Putamen (tissue), 1 donor: ENCODE results near the gene MMP11.

Experiments used
- DNase-seq: peaks from one replicate; pipeline ENCODE4 v3.0.0-alpha.2; 2016; ENCODE audit warnings: low spot score

MMP11 gene

GRCh38 chr22:23781511-23782183 lies 9.0 kb downstream of the MMP11 start:
- no peak for DNase-seq

DNA sequence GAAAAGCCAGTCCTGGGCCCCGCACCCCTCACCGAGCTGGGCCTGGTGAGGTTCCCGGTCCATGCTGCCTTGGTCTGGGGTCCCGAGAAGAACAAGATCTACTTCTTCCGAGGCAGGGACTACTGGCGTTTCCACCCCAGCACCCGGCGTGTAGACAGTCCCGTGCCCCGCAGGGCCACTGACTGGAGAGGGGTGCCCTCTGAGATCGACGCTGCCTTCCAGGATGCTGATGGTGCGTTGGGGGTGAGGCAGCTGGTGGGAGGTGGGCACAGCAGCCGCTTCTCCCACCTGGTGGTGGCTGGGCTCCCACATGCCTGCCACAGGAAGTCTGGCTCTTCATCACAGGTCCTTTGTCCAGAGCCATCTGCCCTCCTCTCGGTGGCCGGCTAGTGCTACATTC lies 9.6 kb downstream of the MMP11 start:
- no peak for DNase-seq

DNA sequence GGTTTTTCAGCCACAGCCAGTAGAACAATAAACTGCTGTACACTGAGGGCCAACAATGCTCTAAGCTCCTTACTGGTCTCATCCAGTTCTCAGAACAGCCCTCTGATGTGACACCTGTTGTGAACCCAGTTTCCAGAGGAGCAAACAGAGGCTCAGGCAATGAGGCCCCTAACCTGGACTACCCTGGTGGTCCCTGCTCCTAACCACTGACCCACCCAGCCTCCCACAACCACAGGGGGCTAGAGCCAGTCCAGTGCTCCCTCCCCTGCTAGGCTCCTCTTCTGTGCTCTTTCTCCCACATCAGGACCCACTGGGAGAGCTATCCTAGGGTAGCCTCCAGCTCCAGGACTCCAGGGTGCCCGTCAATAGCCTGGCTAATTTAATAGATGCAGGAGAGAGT lies 10.1 kb downstream of the MMP11 start:
- no peak for DNase-seq

DNA sequence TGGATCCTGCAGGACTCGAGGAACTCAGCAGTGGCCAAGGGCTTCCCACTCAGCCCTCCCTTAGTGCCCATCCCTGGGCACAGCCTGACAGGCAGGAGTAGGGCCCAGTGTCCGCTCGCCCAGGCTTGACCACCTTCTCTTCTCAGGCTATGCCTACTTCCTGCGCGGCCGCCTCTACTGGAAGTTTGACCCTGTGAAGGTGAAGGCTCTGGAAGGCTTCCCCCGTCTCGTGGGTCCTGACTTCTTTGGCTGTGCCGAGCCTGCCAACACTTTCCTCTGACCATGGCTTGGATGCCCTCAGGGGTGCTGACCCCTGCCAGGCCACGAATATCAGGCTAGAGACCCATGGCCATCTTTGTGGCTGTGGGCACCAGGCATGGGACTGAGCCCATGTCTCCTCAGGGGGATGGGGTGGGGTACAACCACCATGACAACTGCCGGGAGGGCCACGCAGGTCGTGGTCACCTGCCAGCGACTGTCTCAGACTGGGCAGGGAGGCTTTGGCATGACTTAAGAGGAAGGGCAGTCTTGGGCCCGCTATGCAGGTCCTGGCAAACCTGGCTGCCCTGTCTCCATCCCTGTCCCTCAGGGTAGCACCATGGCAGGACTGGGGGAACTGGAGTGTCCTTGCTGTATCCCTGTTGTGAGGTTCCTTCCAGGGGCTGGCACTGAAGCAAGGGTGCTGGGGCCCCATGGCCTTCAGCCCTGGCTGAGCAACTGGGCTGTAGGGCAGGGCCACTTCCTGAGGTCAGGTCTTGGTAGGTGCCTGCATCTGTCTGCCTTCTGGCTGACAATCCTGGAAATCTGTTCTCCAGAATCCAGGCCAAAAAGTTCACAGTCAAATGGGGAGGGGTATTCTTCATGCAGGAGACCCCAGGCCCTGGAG lies 10.9 kb downstream of the MMP11 start:
- DNase-seq, result no peak

DNA sequence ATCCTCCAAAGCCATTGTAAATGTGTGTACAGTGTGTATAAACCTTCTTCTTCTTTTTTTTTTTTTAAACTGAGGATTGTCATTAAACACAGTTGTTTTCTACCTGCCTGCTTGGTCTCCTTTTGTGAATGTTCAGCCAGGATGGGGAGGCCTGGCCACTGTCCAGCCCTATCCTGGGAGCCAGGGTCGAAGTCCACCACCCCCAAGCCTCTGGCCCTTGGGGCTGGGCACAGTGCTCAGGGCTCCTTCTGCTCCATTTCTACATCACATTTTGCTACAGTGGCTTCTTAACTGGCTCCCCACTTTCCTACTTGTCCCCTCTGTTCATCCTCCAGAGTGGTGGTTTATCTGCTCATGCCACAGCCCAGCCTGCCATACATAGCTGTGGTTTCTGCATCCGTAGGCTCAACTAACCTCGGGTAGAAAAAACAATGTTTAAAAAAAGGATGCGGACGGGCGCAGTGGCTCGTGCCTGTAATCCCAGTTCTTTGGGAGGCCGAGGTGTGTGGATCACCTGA lies 11.6 kb downstream of the MMP11 start:
- no peak for DNase-seq

DNA sequence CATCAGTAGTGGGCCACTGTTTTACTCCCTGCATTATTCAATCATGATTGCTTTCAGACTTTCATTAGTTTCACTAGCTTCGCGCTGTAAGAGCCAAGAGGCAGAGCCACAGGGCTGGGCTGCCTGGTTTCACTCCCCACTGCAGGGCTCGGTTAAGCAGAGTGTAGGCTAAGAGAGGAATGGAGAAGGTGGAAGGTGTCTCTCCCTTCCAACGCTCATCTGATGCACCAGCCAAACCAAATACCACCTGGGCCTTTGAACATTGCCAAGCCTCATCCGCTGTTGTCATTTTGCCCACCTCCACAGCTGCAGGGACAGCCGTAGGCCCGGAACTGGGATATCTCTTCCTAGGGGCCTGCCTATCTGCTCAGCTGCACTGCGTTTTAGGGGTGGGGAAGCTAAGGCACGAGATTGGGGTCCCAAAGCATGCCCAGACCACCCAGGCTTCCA lies 13.6 kb downstream of the MMP11 start:
- no peak for DNase-seq

DNA sequence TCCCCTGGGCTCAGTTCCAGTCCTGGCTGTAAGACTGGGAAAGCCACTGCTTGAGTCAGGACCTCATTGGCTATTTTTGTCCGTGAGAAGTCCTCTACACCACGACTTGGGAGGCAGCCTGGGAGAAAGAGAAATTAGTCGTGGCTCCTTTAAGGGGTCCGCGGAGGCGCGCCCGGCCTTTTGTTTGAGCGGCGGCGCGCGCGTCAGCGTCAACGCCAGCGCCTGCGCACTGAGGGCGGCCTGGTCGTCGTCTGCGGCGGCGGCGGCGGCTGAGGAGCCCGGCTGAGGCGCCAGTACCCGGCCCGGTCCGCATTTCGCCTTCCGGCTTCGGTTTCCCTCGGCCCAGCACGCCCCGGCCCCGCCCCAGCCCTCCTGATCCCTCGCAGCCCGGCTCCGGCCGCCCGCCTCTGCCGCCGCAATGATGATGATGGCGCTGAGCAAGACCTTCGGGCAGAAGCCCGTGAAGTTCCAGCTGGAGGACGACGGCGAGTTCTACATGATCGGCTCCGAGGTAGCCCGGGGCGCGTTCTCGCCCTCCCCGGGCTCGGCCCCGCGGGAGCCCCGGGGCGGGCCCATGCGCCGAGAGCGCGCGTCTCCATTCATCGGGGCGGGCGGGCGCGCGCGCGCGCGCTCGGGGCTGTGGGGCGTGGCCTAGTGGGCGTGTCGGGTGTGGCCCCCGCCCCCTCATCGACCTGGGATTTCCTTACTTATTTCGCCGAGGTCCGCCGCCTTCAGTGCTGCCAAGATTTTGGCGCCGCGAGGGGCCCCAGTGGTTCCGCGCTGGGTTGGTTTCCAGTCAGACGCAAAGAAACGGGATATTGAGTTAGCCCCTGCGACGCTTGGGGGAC lies 14.3 kb downstream of the MMP11 start, which contains the start of gene SMARCB1:
TSS of gene SMARCB1 (plus strand) at position 215 of the 848 bp plus-strand sequence. CDS start at position 419, 204 bp downstream.
- peak; percentile 85 for DNase-seq

DNA sequence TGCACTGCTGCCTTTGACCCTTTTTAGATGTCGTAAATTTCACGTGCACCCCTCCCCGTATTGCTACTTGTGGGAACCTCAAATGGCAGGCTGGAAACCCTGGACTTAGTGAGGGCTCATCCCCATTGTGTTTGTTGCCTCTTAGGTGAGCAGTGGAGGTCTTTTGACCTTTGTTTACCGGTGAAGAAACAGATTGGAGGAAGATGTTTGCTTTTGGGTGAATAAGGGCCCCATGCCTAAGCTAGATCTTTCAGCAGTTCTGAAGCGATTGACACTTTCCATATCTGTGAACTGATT lies 14.9 kb downstream of the MMP11 start:
- no peak for DNase-seq

DNA sequence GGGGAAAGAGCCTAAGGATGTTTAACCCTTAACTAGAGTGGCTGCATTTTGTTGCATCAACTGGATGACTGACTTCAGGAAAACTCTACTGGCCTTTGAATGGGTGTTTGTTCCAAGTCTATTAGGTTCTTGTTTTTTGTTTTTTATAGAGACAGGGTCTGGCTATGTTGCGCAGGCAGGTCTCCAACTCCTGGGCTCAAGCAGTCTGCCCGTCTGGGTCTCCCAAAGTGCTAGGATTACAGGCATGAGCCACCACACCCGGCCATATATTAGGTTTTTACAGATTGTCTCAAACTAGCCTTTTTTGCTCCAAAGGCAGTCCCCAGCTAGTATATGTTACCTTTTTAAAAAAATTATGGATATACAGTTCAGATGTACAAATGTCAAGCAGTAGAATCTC lies 15.3 kb downstream of the MMP11 start:
- DNase-seq, result no peak

DNA sequence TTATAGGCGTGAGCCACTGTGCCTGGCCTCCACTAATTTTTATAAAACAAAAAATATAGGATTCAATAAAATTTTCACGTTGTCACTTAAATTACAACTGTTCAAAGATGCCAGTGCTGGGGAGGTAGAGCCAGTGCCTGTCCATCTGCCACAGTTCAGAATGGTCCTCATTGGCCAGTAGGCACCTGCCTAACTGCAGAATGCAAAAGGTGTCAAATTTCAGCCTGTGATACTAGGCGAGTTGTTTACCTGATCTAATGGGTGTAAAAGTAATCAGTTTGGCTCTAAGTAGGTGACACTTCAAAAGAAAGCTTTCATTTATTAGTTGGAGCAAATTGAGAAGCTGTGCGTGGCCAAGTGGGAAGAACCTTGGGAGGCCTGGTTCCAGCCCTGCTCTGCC lies 16.5 kb downstream of the MMP11 start:
- DNase-seq, result no peak

- DNase-seq, result no peak
Measured at GRCh38 chr22:23789638-23790037, 17.0 kb downstream of the MMP11 start.

GRCh38 chr22:23790819-23791737 lies 18.4 kb downstream of the MMP11 start:
- no peak for DNase-seq

DNA sequence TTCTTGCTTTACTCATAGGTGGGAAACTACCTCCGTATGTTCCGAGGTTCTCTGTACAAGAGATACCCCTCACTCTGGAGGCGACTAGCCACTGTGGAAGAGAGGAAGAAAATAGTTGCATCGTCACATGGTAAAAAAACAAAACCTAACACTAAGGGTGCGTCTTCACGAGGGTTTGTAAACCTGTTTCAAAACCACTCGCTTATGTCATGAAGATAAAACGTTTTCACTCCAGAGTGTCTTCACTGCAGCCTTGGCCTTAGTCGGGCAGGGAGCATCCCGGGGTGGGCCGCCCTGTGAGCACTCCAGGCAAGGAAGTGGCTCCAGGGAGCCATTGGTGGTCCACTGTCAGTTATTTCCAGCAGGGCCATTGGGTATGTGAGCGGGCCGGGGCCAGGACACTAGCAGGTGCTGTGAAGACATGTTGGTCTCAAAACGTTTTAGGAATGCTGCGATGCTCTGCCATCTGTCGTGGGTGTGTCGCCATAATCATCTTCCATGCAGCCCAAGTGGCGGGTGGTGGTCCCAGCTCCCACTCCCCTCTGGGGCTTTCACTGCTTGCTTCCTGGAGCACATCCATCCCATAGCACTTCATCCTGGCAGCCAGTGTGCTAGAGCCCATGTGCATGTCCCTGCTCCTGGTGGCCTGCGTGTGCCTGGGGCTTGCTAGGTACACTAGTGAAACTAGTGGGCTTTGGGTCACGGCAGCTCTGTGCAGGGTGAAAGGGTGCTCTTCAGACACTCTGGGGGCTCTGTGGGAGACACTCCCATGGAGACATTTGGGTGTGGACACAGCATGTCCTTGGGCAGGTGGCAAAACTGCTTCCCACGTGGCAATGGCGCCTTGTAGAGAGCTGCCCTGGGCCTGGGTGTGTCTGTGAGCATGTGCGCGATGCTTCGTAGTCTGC lies 19.3 kb downstream of the MMP11 start:
- DNase-seq, result no peak

GRCh38 chr22:23793326-23793725 lies 20.7 kb downstream of the MMP11 start:
- DNase-seq, result no peak

- DNase-seq, result no peak
Measured at GRCh38 chr22:23796461-23796860, 23.8 kb downstream of the MMP11 start.

DNA sequence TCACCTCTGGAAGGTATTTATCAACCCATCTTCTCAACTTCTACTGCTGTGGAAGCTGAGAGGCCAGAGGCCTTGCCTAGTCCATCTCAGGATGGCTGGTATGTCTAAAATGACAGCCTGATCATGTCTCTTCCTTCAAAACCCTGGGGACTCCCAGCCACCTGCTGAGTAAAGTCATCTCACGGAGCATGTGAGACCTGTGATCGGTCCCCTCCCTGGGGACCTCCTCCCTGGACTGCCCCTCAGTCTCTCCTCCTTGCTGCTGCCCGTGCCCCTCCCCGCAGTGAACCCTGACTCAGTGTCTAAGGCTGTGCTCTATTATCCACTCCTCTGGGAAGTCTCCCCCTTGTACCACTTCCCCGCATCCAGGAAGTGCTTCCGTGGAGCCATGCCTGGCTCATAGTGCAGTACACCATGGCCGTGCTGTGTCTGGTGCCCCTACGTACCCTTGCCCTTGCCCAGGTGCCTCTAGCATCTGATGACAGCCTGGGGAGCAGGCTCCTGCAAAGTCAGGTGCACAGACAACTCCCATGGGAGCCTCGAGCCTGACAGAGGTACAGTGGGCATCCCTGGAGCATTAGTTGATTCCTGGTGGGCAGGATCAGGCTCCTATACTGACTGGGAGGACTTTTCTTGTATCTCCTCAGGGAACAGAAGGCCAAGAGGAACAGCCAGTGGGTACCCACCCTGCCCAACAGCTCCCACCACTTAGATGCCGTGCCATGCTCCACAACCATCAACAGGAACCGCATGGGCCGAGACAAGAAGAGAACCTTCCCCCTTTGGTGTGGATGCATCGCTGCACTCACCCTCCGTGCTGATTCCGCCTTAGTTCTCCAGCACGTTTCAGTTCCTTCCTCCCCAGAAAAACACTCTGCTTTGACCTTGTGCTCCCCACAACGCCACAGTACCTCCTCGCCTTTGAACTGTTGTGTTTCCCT lies 27.9 kb downstream of the MMP11 start:
- no peak for DNase-seq

- no peak for DNase-seq
Measured at GRCh38 chr22:23801238-23801821, 28.7 kb downstream of the MMP11 start.

GRCh38 chr22:23801886-23802377 lies 29.3 kb downstream of the MMP11 start:
- DNase-seq, result no peak
